IMR-90 (cell line): ENCODE results near the gene IFT52. TPM values are rescaled to one million over a fixed set of nuclear protein-coding genes. Genes with fewer than 3 reads are reported as not detected.

ENCODE experiments used
- ATAC-seq: fragments of 200-7000 bp; cut with Tn5 transposase; 2 replicates; pipeline ENCODE4 v1.9.1; 2020; ENCODE audit warnings: low read depth, mild to moderate bottlenecking, moderate library complexity
- BruUV-seq: library from RNA; stranded (reverse); fragments of 400-500 nt; replicated peaks from 2 replicates; lab custom pipeline; 2021; lab: Mats Ljungman, UMichigan
- CTCF ChIA-PET: fragments of 300-600 bp; formaldehyde crosslinking; extraction: SDS; loops from one replicate; lab custom pipeline; 2021; ENCODE audit warnings: antibody characterized with exemption; lab: Yijun Ruan, JAX
- POLR2A ChIA-PET: fragments of 300-600 bp; sonication (Branson Sonifier 250); formaldehyde crosslinking; loops from one replicate; lab custom pipeline; 2022; ENCODE audit warnings: antibody characterized with exemption; ENCODE audit not compliant: unreplicated experiment; lab: Charles Lee
- DNase-seq: peaks from one replicate; pipeline ENCODE4 v3.0.0; 2013
- H2AFZ ChIP-seq: replicated peaks from 2 replicates; pipeline ENCODE3; 2013; ENCODE audit warnings: low read length, mild to moderate bottlenecking; ENCODE audit not compliant: poor library complexity
- H2AK5ac ChIP-seq: 2 replicates; pipeline ENCODE4 v1.6.1; 2013; ENCODE audit warnings: low read depth, low read length, inconsistent platforms
- H2AK9ac ChIP-seq: replicated peaks from 2 replicates; pipeline ENCODE3; 2013; ENCODE audit warnings: mild to moderate bottlenecking, low read depth, low read length, moderate library complexity; ENCODE audit not compliant: poor library complexity
- H2BK120ac ChIP-seq: 2 replicates; pipeline ENCODE4 v1.6.1; 2013; ENCODE audit warnings: low read depth, low read length, inconsistent platforms
- H2BK15ac ChIP-seq: 3 replicates; pipeline ENCODE4 v1.6.1; 2013; ENCODE audit warnings: low read depth, low read length, inconsistent platforms
- H2BK20ac ChIP-seq: 2 replicates; pipeline ENCODE4 v1.6.1; 2013; ENCODE audit warnings: low read depth, mild to moderate bottlenecking, inconsistent platforms, low read length, moderate library complexity
- H2BK5ac ChIP-seq: 2 replicates; pipeline ENCODE4 v1.6.1; 2013; ENCODE audit warnings: mild to moderate bottlenecking, low read depth, low read length, inconsistent platforms; ENCODE audit not compliant: poor library complexity, severe bottlenecking
- H3K14ac ChIP-seq: replicated peaks from 2 replicates; pipeline ENCODE4 v1.6.1; 2013; ENCODE audit warnings: low read depth, low read length, inconsistent platforms
- H3K18ac ChIP-seq: 2 replicates; pipeline ENCODE4 v1.6.1; 2013; ENCODE audit warnings: low read depth, low read length, control low read depth
- H3K23ac ChIP-seq: 2 replicates; pipeline ENCODE4 v1.6.1; 2013; ENCODE audit warnings: low read depth, low read length, inconsistent platforms
- H3K27ac ChIP-seq: 2 replicates; pipeline ENCODE4 v1.5.1; 2013; ENCODE audit warnings: mild to moderate bottlenecking, control low read depth, low read length; ENCODE audit not compliant: insufficient read depth
- H3K27me3 ChIP-seq: 2 replicates; pipeline ENCODE4 v1.6.1; 2013; ENCODE audit warnings: low read length; ENCODE audit not compliant: control insufficient read depth, insufficient read depth
- H3K36me3 ChIP-seq: 2 replicates; pipeline ENCODE4 v1.6.1; 2013; ENCODE audit warnings: low read length, mixed read lengths; ENCODE audit not compliant: control insufficient read depth, insufficient read depth
- H3K4ac ChIP-seq: 2 replicates; pipeline ENCODE4 v1.6.1; 2013; ENCODE audit warnings: low read depth, low read length, inconsistent platforms
- H3K4me1 ChIP-seq: 2 replicates; pipeline ENCODE4 v1.6.1; 2013; ENCODE audit warnings: low read length, mixed read lengths; ENCODE audit not compliant: control insufficient read depth, insufficient read depth
- H3K4me2 ChIP-seq: 2 replicates; pipeline ENCODE4 v1.6.1; 2013; ENCODE audit warnings: low read depth, mild to moderate bottlenecking, control low read depth, low read length, moderate library complexity
- H3K4me3 ChIP-seq: 2 replicates; pipeline ENCODE4 v1.5.1; 2013; ENCODE audit warnings: low read depth, mild to moderate bottlenecking, control low read depth, low read length, moderate library complexity; ENCODE audit not compliant: insufficient read depth
- H3K56ac ChIP-seq: 2 replicates; pipeline ENCODE4 v1.6.1; 2013; ENCODE audit warnings: low read length, inconsistent platforms; ENCODE audit not compliant: insufficient read depth; ENCODE audit errors: extremely low read depth
- H3K79me1 ChIP-seq, 2 experiments: 2 replicates each; pipeline ENCODE4 v1.6.1; 2013; ENCODE audit warnings: low read length in 2 of 2, inconsistent platforms in 1 of 2, low read depth in 1 of 2
- H3K9ac ChIP-seq: 2 replicates; pipeline ENCODE4 v1.6.1; 2013; ENCODE audit warnings: low read depth, low read length, control low read depth
- H3K9me1 ChIP-seq: 2 replicates; pipeline ENCODE4 v1.6.1; 2013; ENCODE audit warnings: low read length, inconsistent platforms; ENCODE audit not compliant: insufficient read depth
- H3K9me3 ChIP-seq: 2 replicates; pipeline ENCODE4 v1.6.1; 2013; ENCODE audit warnings: low read length; ENCODE audit not compliant: control insufficient read depth, insufficient read depth
- H4K20me1 ChIP-seq: 2 replicates; pipeline ENCODE4 v1.6.1; 2013; ENCODE audit warnings: low read length, inconsistent platforms; ENCODE audit not compliant: insufficient read depth
- H4K5ac ChIP-seq: 2 replicates; pipeline ENCODE4 v1.6.1; 2013; ENCODE audit warnings: mild to moderate bottlenecking, low read depth, low read length, control low read depth
- H4K8ac ChIP-seq, 2 experiments: 2 replicates each; pipeline ENCODE4 v1.6.1; 2013; ENCODE audit warnings: low read depth in 2 of 2, low read length in 2 of 2, control low read depth in 1 of 2, inconsistent platforms in 1 of 2
- H4K91ac ChIP-seq: 2 replicates; pipeline ENCODE4 v1.6.1; 2013; ENCODE audit warnings: low read depth, low read length, inconsistent platforms; ENCODE audit not compliant: insufficient read depth
- RAD21 ChIP-seq: IDR thresholded peaks from 2 replicates; pipeline ENCODE4 v1.6.1; 2012; ENCODE audit warnings: low read length, improper control_type of control experiment
- WGBS, 2 experiments: methylation state at CpG; one replicate each; pipeline versions ENCODE4 v1.1.5 to v1.1.7; 2013; ENCODE audit warnings: missing lambda C conversion rate in 2 of 2; ENCODE audit not compliant: insufficient read length in 1 of 2; ENCODE audit errors: extremely low coverage in 2 of 2; 5-methylcytosine and 5-hydroxymethylcytosine counted together
- dilution Hi-C: fragments of 300-500 bp; cut with HindIII; formaldehyde crosslinking; loops from one replicate; pipeline ENCODE4 v1.14.3; 2018; ENCODE audit warnings: low sequenced_read_pairs; ENCODE audit not compliant: unreplicated experiment
- in situ Hi-C: fragments of 300-500 bp; cut with MboI; formaldehyde crosslinking; loops from 3 replicates; pipeline ENCODE4 v1.14.3; 2019; ENCODE audit warnings: low sequenced_read_pairs, inconsistent platforms, mixed read lengths
- intact Hi-C: fragments of 100-400 bp; cut with micrococcal nuclease; formaldehyde crosslinking; loops from 2 replicates; pipeline ENCODE4 v1.10.0; 2022
- polyA plus RNA-seq, 3 experiments: library from polyadenylated mRNA; depleted of rRNA; stranded (reverse); fragments of >200 nt; gene quantifications; 2 replicates each; pipeline ENCODE4 v1.2.3, GENCODE V29; 2012; ENCODE audit warnings: low replicate concordance in 1 of 3
- total RNA-seq: library from RNA; depleted of rRNA; stranded (reverse); fragments of >200 nt; gene quantifications from 2 replicates; pipeline ENCODE4 v1.2.3, GENCODE V29; 2012
- TF ChIP-seq, protein P1 (sequence below): conservative IDR thresholded peaks from 2 replicates; pipeline ENCODE4 v1.5.1; 2012; ENCODE audit warnings: mild to moderate bottlenecking, low read depth, low read length, improper control_type of control experiment

The IFT52 gene
- total and polyA plus RNA-seq, 2 of the 4 experiments (the other 2 are of a cell fraction) = 31.2 to 55.6 TPM

DNA sequence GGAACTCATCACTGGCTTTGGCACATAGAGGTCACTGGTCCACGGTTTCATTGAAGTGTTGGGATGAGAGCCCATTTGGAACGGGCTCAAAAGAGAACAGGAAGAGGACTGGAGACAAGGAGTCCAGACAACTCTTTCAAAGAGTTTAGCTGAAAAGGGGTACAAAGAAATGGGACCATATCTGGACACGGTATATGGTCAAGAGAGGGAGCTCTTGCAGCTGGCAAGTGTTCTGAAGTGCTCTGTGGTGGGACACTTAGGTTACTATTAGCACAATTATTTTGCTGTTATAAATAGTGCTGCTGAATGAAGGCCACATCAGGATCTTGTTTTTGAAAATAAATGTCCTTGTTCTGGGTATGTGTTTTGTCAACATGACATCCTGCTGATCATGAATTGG is 27.3 kb upstream of the IFT52 start:
- ATAC-seq = no peak
- H4K91ac ChIP-seq = no peak overlapping the region
- 38% methylated on average over 2 of the region's 3 CpGs; no CpG with 5 or more reads in 1 of the 2 experiments for WGBS, 2 experiments
- in situ Hi-C loops = no loop called here
- H3K9me3 ChIP-seq = no peaks in the 10 kb centered on the region
- no peaks in the 10 kb centered on the region for H3K36me3 ChIP-seq
- no peak overlapping the region for H2AK5ac ChIP-seq
- no TSS peak for BruUV-seq
- peaks cover 7% of the 10 kb centered on the region; the same call in 1 of the 2 replicates for H3K27me3 ChIP-seq
- no peak overlapping the region for H3K18ac ChIP-seq
- ChIA-PET CTCF (no interaction called here), POLR2A (no interaction called here)
- no peak overlapping the region for H3K14ac ChIP-seq
- H4K20me1 ChIP-seq = no peaks in the 10 kb centered on the region
- intact Hi-C loops = no loop called here
- no peak overlapping the region for H2AFZ ChIP-seq
- H2BK20ac ChIP-seq = no peak overlapping the region
- dilution Hi-C loops = no loop called here
- no peak overlapping the region for H3K4ac ChIP-seq
- no peak overlapping the region for H2AK9ac ChIP-seq
- no peaks in the 10 kb centered on the region for H3K9me1 ChIP-seq
- H3K4me3 ChIP-seq = no peak overlapping the region
- TF ChIP-seq RAD21 = peak; percentile 16; the same call in 1 of the 2 replicates
- TF ChIP-seq, protein P1, sequence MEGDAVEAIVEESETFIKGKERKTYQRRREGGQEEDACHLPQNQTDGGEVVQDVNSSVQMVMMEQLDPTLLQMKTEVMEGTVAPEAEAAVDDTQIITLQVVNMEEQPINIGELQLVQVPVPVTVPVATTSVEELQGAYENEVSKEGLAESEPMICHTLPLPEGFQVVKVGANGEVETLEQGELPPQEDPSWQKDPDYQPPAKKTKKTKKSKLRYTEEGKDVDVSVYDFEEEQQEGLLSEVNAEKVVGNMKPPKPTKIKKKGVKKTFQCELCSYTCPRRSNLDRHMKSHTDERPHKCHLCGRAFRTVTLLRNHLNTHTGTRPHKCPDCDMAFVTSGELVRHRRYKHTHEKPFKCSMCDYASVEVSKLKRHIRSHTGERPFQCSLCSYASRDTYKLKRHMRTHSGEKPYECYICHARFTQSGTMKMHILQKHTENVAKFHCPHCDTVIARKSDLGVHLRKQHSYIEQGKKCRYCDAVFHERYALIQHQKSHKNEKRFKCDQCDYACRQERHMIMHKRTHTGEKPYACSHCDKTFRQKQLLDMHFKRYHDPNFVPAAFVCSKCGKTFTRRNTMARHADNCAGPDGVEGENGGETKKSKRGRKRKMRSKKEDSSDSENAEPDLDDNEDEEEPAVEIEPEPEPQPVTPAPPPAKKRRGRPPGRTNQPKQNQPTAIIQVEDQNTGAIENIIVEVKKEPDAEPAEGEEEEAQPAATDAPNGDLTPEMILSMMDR = no peak
- no peak overlapping the region for H4K8ac ChIP-seq
- no peak for DNase-seq
- no peak overlapping the region for H2BK5ac ChIP-seq
- no peak overlapping the region for H2BK120ac ChIP-seq
- no peaks in the 10 kb centered on the region for H3K79me1 ChIP-seq
- H3K23ac ChIP-seq = no peak overlapping the region
- H3K4me2 ChIP-seq = no peak overlapping the region
- H4K5ac ChIP-seq = no peak overlapping the region
- no peak overlapping the region for H3K9ac ChIP-seq
- no peak overlapping the region for H3K27ac ChIP-seq
- peaks cover under 1% of the 10 kb centered on the region; the same call in 1 of the 2 replicates for H3K4me1 ChIP-seq
- H3K56ac ChIP-seq = no peak overlapping the region
- H2BK15ac ChIP-seq = no peak overlapping the region
